Large intestine (tissue), 3 donors: ENCODE results near the gene DUSP9. TPM values are rescaled to one million over a fixed set of nuclear protein-coding genes. Genes with fewer than 3 reads are reported as not detected.
A peak's percentile ranks its signal among the peaks of the same experiment; 100 is the strongest.
"Not testable (repeated sequence)": the region's sequence is repeated elsewhere in the genome, so short reads cannot be mapped to it uniquely, and the experiment has no call there.

Source experiments
- DNase-seq, 2 donors: peaks; one replicate each; pipeline versions ENCODE4 v3.0.0 to v3.0.0-alpha.2; 2013
- H3K27ac ChIP-seq: one replicate; pipeline ENCODE4 v1.5.1; 2013; ENCODE audit warnings: low read length
- H3K27me3 ChIP-seq: 2 replicates; pipeline ENCODE4 v1.6.1; 2013; ENCODE audit warnings: low read length; ENCODE audit not compliant: control insufficient read depth, insufficient read depth
- H3K36me3 ChIP-seq: 2 replicates; pipeline ENCODE4 v1.6.1; 2013; ENCODE audit warnings: low read length; ENCODE audit not compliant: control insufficient read depth, insufficient read depth
- H3K4me1 ChIP-seq: one replicate; pipeline ENCODE4 v1.6.1; 2013; ENCODE audit warnings: low read length; ENCODE audit not compliant: control insufficient read depth, insufficient read depth
- H3K4me3 ChIP-seq: one replicate; pipeline ENCODE4 v1.5.1; 2013; ENCODE audit warnings: low read length
- H3K9me3 ChIP-seq: one replicate; pipeline ENCODE4 v1.6.1; 2013; ENCODE audit warnings: mild to moderate bottlenecking, low read depth, low read length, moderate library complexity; ENCODE audit not compliant: control insufficient read depth
- WGBS: methylation state at CpG from one replicate; pipeline ENCODE4 v1.1.5; 2013; ENCODE audit warnings: low lambda C conversion rate; ENCODE audit not compliant: insufficient coverage; 5-methylcytosine and 5-hydroxymethylcytosine counted together
- polyA plus RNA-seq: library from polyadenylated mRNA; unstranded; fragments of 120-200 nt; gene quantifications from one replicate; pipeline ENCODE4 v1.2.1, GENCODE V29; 2013

The DUSP9 gene
- polyA plus RNA-seq, 1 donor, result 0.78 TPM

DNA sequence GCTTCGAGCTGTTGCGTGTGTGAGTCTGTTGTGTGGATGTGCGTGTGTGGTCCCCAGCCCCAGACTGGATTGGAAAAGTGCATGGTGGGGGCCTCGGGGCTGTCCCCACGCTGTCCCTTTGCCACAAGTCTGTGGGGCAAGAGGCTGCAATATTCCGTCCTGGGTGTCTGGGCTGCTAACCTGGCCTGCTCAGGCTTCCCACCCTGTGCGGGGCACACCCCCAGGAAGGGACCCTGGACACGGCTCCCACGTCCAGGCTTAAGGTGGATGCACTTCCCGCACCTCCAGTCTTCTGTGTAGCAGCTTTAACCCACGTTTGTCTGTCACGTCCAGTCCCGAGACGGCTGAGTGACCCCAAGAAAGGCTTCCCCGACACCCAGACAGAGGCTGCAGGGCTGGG lies 49.1 kb downstream of the DUSP9 start:
- H3K36me3 ChIP-seq, result peaks cover 18% of the 10 kb centered on the region
- no peak overlapping the region for H3K4me3 ChIP-seq
- H3K9me3 ChIP-seq, result no peaks in the 10 kb centered on the region
- H3K27ac ChIP-seq, result no peak overlapping the region
- H3K27me3 ChIP-seq, result no peaks in the 10 kb centered on the region
- peaks cover 27% of the 10 kb centered on the region for H3K4me1 ChIP-seq
- no CpG with 5 or more reads among the region's 15 CpGs for WGBS
- DNase-seq, result no peak

DNA sequence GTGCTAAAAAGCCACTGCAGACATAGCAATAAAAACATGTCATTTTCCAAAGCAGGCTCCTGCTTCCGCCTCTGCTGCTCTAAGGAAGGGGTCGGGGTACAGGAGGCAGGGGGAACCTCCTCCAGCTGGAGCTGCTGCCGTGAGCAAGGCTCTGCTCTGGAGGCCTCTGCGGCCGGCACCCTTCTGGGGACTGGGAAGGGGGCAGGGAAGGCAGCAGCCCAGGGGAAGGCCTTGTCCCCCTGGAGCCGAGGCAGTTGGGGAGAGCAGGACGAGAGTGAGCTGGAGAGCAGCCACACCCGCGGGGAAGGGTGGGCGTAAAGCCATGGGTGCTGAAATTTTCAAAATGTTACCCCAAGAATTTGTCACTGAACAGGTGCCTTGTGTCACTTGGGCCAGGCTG lies 49.5 kb downstream of the DUSP9 start:
- H3K4me3 ChIP-seq, result not testable (repeated sequence)

GRCh38 chrX:153696986-153697722 lies 50.2 kb downstream of the DUSP9 start:
- H3K27me3 ChIP-seq, H3K4me3 ChIP-seq, H3K9me3 ChIP-seq, DNase-seq, H3K27ac ChIP-seq: not testable (repeated sequence)
- WGBS, result 90% methylated on average over 2 of the region's 16 CpGs
- Histone ChIP-seq H3K4me1 (peaks cover 27% of the 10 kb centered on the region), H3K36me3 (peaks cover 27% of the 10 kb centered on the region)

More for the DNA sequence above, 49.5 kb downstream of the DUSP9 start:
- peaks cover 22% of the 10 kb centered on the region for H3K36me3 ChIP-seq
- H3K4me1 ChIP-seq, result peaks cover 27% of the 10 kb centered on the region
- no CpG with 5 or more reads among the region's 10 CpGs for WGBS
- not testable (repeated sequence) for H3K9me3 ChIP-seq, H3K27me3 ChIP-seq, H3K27ac ChIP-seq, DNase-seq

DNA sequence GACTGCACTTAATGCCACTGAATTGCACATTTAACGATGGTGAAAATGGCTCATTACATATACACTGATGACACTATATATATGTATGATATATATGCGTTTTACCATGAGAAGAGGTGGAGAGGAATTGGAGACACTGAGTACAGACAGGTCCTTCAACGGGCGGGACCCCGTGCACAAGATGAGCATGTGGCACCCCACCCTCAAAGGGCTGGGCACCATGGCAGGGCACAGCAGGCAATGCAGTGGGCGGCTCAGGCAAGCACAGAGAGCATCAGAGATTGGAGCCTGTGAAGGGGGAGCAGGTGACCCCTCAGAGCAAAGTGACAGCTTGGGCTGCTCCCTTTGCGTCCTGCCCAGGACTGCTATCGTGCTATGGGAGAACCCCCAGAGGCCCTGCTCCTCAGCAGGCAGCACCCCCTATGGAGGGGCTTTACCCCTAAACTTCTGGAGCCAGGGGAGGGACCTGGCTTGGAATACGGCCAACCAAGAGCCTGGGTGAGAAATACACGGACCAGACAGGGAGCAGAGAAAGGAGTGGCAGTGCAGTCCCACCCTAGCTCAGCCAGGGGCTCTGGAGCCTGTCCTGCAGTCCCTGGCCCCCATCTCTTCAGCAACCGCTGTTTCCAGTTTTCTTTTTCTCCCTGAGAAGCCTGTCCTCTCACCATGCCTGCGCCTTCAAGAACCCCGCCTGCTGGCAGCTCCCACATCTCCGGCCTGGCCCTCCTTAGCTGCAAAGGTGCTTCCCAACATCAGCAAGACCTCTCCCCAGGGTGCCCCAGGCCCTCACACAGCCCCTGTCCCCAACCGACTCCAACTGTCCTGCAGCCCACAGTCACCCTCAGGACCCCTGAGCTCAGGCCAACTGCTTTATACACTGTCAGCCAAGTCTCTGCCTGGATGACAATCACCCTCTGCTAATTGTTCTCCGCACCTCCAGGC lies 51.2 kb downstream of the DUSP9 start:
- Histone ChIP-seq H3K9me3 (no peaks in the 10 kb centered on the region), H3K27me3 (no peaks in the 10 kb centered on the region), H3K36me3 (peaks cover 29% of the 10 kb centered on the region), H3K27ac (peak overlapping the region; percentile 90), H3K4me3 (no peak overlapping the region), H3K4me1 (peaks cover 27% of the 10 kb centered on the region)
- no CpG with 5 or more reads among the region's 16 CpGs for WGBS
- no peak for DNase-seq

DNA sequence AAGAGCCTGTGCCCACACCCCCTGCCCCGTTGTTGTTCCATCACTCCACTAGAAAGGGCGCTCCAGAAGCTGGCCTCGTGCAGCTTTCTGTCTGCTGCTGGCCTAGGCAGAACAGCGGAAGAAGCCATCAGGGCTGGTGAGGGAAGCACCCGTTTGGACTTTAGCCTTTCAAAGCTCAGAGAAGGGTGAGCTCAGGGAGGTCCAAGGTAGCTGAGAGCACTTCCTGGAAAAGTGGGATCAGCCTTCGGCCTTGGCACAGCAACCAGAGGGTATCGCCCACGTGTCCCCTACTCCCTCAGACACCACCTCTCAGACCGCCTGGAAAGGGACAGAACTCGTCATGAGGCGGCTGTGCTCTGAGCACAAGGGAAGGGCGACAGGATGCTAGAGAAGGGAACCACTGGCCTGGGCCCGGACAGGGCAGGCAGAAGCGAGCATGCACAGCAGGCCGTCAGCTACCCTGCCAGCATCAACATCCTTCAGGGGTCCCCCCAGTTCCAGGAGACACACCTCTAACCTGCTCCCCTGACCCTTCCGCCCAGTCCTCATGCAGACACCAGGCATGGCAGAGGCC lies 52.3 kb downstream of the DUSP9 start:
- peak; percentile 85 to 90 for DNase-seq
- H3K36me3 ChIP-seq, result peaks cover 38% of the 10 kb centered on the region
- H3K4me1 ChIP-seq, result peaks cover 36% of the 10 kb centered on the region
- H3K9me3 ChIP-seq, H3K27me3 ChIP-seq, H3K4me3 ChIP-seq: not testable (repeated sequence)
- WGBS, result no CpG with 5 or more reads among the region's 16 CpGs
- peak overlapping the region; percentile 90 for H3K27ac ChIP-seq

DNA sequence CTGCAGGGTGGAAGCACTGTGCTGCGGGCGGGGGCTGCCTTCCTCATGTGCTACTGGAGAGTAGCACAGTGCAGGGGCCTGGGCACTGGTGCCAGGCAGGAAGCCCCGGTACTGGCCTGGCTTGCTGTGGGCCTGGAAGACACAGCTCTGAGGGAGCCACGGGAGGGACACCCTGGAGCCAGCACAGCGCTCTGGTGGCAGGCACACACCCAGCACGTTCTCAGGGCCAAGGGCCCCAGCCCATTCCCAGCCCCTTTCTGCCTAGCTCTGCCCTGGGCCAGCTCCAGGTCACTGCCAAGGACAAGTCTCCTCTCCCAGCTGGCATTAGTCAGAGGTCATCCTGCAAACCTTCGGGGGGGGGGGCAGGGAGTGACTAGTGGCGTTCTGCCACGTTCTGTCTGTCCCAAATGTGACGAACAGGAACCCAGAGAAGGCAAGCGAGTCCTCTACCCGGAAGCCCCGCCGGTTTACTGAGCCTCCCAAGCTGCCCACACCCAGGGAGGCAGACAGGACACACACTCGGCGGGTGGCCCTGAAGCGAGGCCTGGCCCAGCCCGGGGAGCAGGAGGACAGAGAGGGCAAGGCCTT lies 52.9 kb downstream of the DUSP9 start:
- H3K9me3 ChIP-seq, H3K4me3 ChIP-seq, H3K27me3 ChIP-seq, DNase-seq: not testable (repeated sequence)
- Histone ChIP-seq H3K27ac (peak overlapping the region; percentile 90), H3K36me3 (peaks cover 41% of the 10 kb centered on the region), H3K4me1 (peaks cover 36% of the 10 kb centered on the region)
- no CpG with 5 or more reads among the region's 18 CpGs for WGBS

GRCh38 chrX:153700376-153700945 lies 53.5 kb downstream of the DUSP9 start:
- DNase-seq, result peak in 1 of 2 donors; percentile 43
- Histone ChIP-seq H3K27ac (peak overlapping the region; percentile 90), H3K27me3 (no peaks in the 10 kb centered on the region), H3K4me3 (no peak overlapping the region), H3K9me3 (no peaks in the 10 kb centered on the region), H3K4me1 (peaks cover 36% of the 10 kb centered on the region), H3K36me3 (peaks cover 39% of the 10 kb centered on the region)
- no CpG with 5 or more reads among the region's 15 CpGs for WGBS

Other genes starting within 250 kb of the DUSP9 start
- gene PNMA6E, start 245.9 kb upstream of the DUSP9 start, polyA plus RNA-seq, result not detected
- 5.0 TPM for gene ZFP92, start 235.7 kb upstream of the DUSP9 start, polyA plus RNA-seq
- 0.30 TPM for gene TREX2, start 201.1 kb upstream of the DUSP9 start, polyA plus RNA-seq
- gene HAUS7, start 176.6 kb upstream of the DUSP9 start, polyA plus RNA-seq, result 25.0 TPM
- 17.2 TPM for gene BGN, start 152.2 kb upstream of the DUSP9 start, polyA plus RNA-seq
- 1.6 TPM for gene ATP2B3, start 129.6 kb upstream of the DUSP9 start, polyA plus RNA-seq
- gene CCNQ, start 48.1 kb upstream of the DUSP9 start, polyA plus RNA-seq, result 15.9 TPM
- gene PNCK, start 26.6 kb downstream of the DUSP9 start, polyA plus RNA-seq, result 128 TPM
- 139 TPM for gene SLC6A8, start 40.7 kb downstream of the DUSP9 start, polyA plus RNA-seq
- 198 TPM for gene BCAP31, start 77.2 kb downstream of the DUSP9 start, polyA plus RNA-seq
- gene ABCD1, start 77.7 kb downstream of the DUSP9 start, polyA plus RNA-seq, result 13.4 TPM
- 5.0 TPM for gene PLXNB3, start 117.0 kb downstream of the DUSP9 start, polyA plus RNA-seq
- 1.8 TPM for gene SRPK3, start 133.8 kb downstream of the DUSP9 start, polyA plus RNA-seq
- gene IDH3G, start 147.2 kb downstream of the DUSP9 start, polyA plus RNA-seq, result 58.7 TPM
- gene SSR4, start 147.5 kb downstream of the DUSP9 start, polyA plus RNA-seq, result 240 TPM
- gene PDZD4, start 183.3 kb downstream of the DUSP9 start, polyA plus RNA-seq, result 10.5 TPM
- gene L1CAM, start 239.0 kb downstream of the DUSP9 start, polyA plus RNA-seq, result 22.5 TPM